Colonic mucosa (tissue), 4 donors: ENCODE results near the gene RCCD1. TPM values are rescaled to one million over a fixed set of nuclear protein-coding genes. Genes with fewer than 3 reads are reported as not detected.

Experiments used
- DNase-seq: peaks from one replicate; pipeline ENCODE4 v3.0.0-alpha.2; 2020
- H3K27ac ChIP-seq: fragments of 200-600 bp; one replicate; pipeline ENCODE4 v1.8.0; 2021
- H3K27me3 ChIP-seq: fragments of 200-600 bp; one replicate; pipeline ENCODE4 v1.8.0; 2021
- H3K36me3 ChIP-seq: fragments of 200-600 bp; one replicate; pipeline ENCODE4 v1.8.0; 2021
- H3K4me1 ChIP-seq: fragments of 200-600 bp; one replicate; pipeline ENCODE4 v1.8.0; 2021; ENCODE audit warnings: mild to moderate bottlenecking
- H3K4me3 ChIP-seq: fragments of 200-600 bp; one replicate; pipeline ENCODE4 v1.8.0; 2021
- H3K9ac ChIP-seq, 2 donors: one replicate each; pipeline ENCODE4 v1.7.0; 2013; ENCODE audit warnings: control low read depth in 2 of 2, low read depth in 2 of 2, low read length in 2 of 2
- H3K9me3 ChIP-seq: fragments of 200-600 bp; one replicate; pipeline ENCODE4 v1.8.0; 2021
- CTCF ChIP-seq: fragments of 200-600 bp; IDR thresholded peaks from one replicate; pipeline ENCODE4 v1.8.0; 2022; ENCODE audit warnings: antibody characterized with exemption, mild to moderate bottlenecking
- intact Hi-C: fragments of 100-400 bp; cut with DNase I; formaldehyde crosslinking; loops from one replicate; pipeline ENCODE4 v1.14.1; 2022
- total RNA-seq, 2 donors: library from RNA; stranded (reverse); fragmentation: NEBNext Ultra II Directional in 1 of 2; extraction: Animal tissue kit (Norgen Biotek cat#: 25700) in 1 of 2; gene quantifications; one replicate each; pipeline ENCODE4 v1.2.1, GENCODE V29; 2021
- donor health status: healthy.
- donor health status: DM: no; HTN: no; CAD: no.
- donor health status: DM: no; HTN: no; CAD: no.

RCCD1 gene
- total RNA-seq, 2 donors from 2014 or later, result 14.8 to 33.0 TPM

GRCh38 chr15:90966262-90966661 is 11.6 kb downstream of the RCCD1 start:
- intact Hi-C loops, result no loop called here

GRCh38 chr15:90967206-90967605 is 12.5 kb downstream of the RCCD1 start:
- Histone ChIP-seq H3K4me1 (no peaks in the 10 kb centered on the region), H3K36me3 (peaks cover 5% of the 10 kb centered on the region)
- intact Hi-C loops, result no loop called here

More at GRCh38 chr15:90966262-90966661, 11.6 kb downstream of the RCCD1 start:
- H3K4me1 ChIP-seq, result no peaks in the 10 kb centered on the region
- H3K27ac ChIP-seq, result no peak overlapping the region
- no peak for TF ChIP-seq CTCF
- no peaks in the 10 kb centered on the region for H3K27me3 ChIP-seq
- H3K4me3 ChIP-seq, result no peak overlapping the region
- no peak for DNase-seq
- H3K36me3 ChIP-seq, result peaks cover 5% of the 10 kb centered on the region
- no peaks in the 10 kb centered on the region for H3K9me3 ChIP-seq
- no peak overlapping the region for H3K9ac ChIP-seq

GRCh38 chr15:90968434-90968833 is 13.8 kb downstream of the RCCD1 start:
- H3K4me1 ChIP-seq, result no peaks in the 10 kb centered on the region
- H3K4me3 ChIP-seq, result no peak overlapping the region
- TF ChIP-seq CTCF, result no peak
- intact Hi-C loops, result no loop called here
- no peak overlapping the region for H3K9ac ChIP-seq
- H3K9me3 ChIP-seq, result no peaks in the 10 kb centered on the region
- DNase-seq, result no peak
- H3K36me3 ChIP-seq, result peaks cover 5% of the 10 kb centered on the region
- no peak overlapping the region for H3K27ac ChIP-seq
- H3K27me3 ChIP-seq, result no peaks in the 10 kb centered on the region

More at GRCh38 chr15:90967206-90967605, 12.5 kb downstream of the RCCD1 start:
- Histone ChIP-seq H3K4me3 (no peak overlapping the region), H3K9ac (no peak overlapping the region), H3K27ac (no peak overlapping the region), H3K27me3 (no peaks in the 10 kb centered on the region), H3K9me3 (no peaks in the 10 kb centered on the region)
- DNase-seq, result no peak
- no peak for TF ChIP-seq CTCF

- DNase-seq, result no peak
- no peaks in the 10 kb centered on the region for H3K4me1 ChIP-seq
- H3K27ac ChIP-seq, result no peak overlapping the region
- no peak overlapping the region for H3K4me3 ChIP-seq
- H3K9ac ChIP-seq, result no peak overlapping the region
- no peak for TF ChIP-seq CTCF
- H3K36me3 ChIP-seq, result peaks cover 5% of the 10 kb centered on the region
- no peaks in the 10 kb centered on the region for H3K27me3 ChIP-seq
- H3K9me3 ChIP-seq, result no peaks in the 10 kb centered on the region
- intact Hi-C loops, result no loop called here
Measured at GRCh38 chr15:90970274-90970673, 15.6 kb downstream of the RCCD1 start.

- Histone ChIP-seq H3K4me1 (no peaks in the 10 kb centered on the region), H3K4me3 (no peak overlapping the region), H3K36me3 (peaks cover 1% of the 10 kb centered on the region), H3K27ac (no peak overlapping the region), H3K9ac (no peak overlapping the region), H3K9me3 (no peaks in the 10 kb centered on the region), H3K27me3 (no peaks in the 10 kb centered on the region)
- intact Hi-C loops, result no loop called here
- no peak for TF ChIP-seq CTCF
- no peak for DNase-seq
Measured at GRCh38 chr15:90972133-90972532, 17.4 kb downstream of the RCCD1 start.

GRCh38 chr15:90974216-90974615 is 19.5 kb downstream of the RCCD1 start:
- no peaks in the 10 kb centered on the region for H3K4me1 ChIP-seq
- no peaks in the 10 kb centered on the region for H3K9me3 ChIP-seq
- no peak for TF ChIP-seq CTCF
- DNase-seq, result no peak
- no peak overlapping the region for H3K27ac ChIP-seq
- intact Hi-C loops, result no loop called here
- H3K27me3 ChIP-seq, result no peaks in the 10 kb centered on the region
- no peak overlapping the region for H3K4me3 ChIP-seq
- H3K36me3 ChIP-seq, result no peaks in the 10 kb centered on the region
- no peak overlapping the region for H3K9ac ChIP-seq
